Lung (tissue), 12 donors: ENCODE results near the gene MLIP. TPM values are rescaled to one million over a fixed set of nuclear protein-coding genes. Genes with fewer than 3 reads are reported as not detected.

Source experiments
- ATAC-seq: fragments of 200-7000 bp; cut with Tn5 transposase; one replicate; pipeline ENCODE4 v1.9.1; 2020; ENCODE audit warnings: moderate number of reproducible peaks; ENCODE audit not compliant: insufficient read depth, low FRiP score
- DNase-seq, 3 donors: peaks; one replicate each; pipeline ENCODE4 v3.0.0-alpha.2; 2013 to 2017
- H3K27ac ChIP-seq, 2 donors: one replicate each; pipeline ENCODE4 v1.5.1; 2013; ENCODE audit warnings: mild to moderate bottlenecking in 2 of 2, moderate library complexity in 2 of 2, control low read depth in 1 of 2, inconsistent platforms in 1 of 2, low read depth in 1 of 2, low read length in 1 of 2
- H3K27me3 ChIP-seq, 3 donors: one replicate each; pipeline ENCODE4 v1.5.1; 2013; ENCODE audit warnings: low read length in 2 of 3; ENCODE audit not compliant: control insufficient read depth in 3 of 3, insufficient read depth in 3 of 3
- H3K36me3 ChIP-seq, 4 donors: one replicate each; pipeline ENCODE4 v1.5.1; 2013; ENCODE audit warnings: low read length in 4 of 4, mild to moderate bottlenecking in 1 of 4, moderate library complexity in 1 of 4; ENCODE audit not compliant: control insufficient read depth in 4 of 4, insufficient read depth in 4 of 4
- H3K4me1 ChIP-seq, 5 donors: one replicate each; pipeline ENCODE4 v1.5.1; 2013; ENCODE audit warnings: low read length in 5 of 5, mild to moderate bottlenecking in 2 of 5, moderate library complexity in 1 of 5; ENCODE audit not compliant: control insufficient read depth in 5 of 5, insufficient read depth in 5 of 5
- H3K4me3 ChIP-seq: one replicate; pipeline ENCODE4 v1.5.1; 2013; ENCODE audit warnings: mild to moderate bottlenecking, control low read depth, moderate library complexity
- H3K9ac ChIP-seq, 2 donors: one replicate each; pipeline ENCODE4 v1.5.1; 2013; ENCODE audit warnings: low read length in 2 of 2, control low read depth in 1 of 2; ENCODE audit not compliant: insufficient read depth in 1 of 2
- H3K9me3 ChIP-seq, 4 donors: one replicate each; pipeline ENCODE4 v1.5.1; 2013; ENCODE audit warnings: low read length in 3 of 4, mild to moderate bottlenecking in 1 of 4, moderate library complexity in 1 of 4; ENCODE audit not compliant: control insufficient read depth in 4 of 4, insufficient read depth in 3 of 4
- WGBS, 2 donors: extraction: QIAGEN DNeasy Blood & Tissue Kit; methylation state at CpG; one replicate each; pipeline ENCODE4 v1.1.7; 2013; 5-methylcytosine and 5-hydroxymethylcytosine counted together
- polyA plus RNA-seq, 2 donors: library from polyadenylated mRNA; stranded (reverse); fragments of 200-250 nt; gene quantifications; one replicate each; pipeline ENCODE4 v1.2.1, GENCODE V29; 2013
- total RNA-seq, 2 donors: library from RNA; depleted of rRNA in 1 of 2; stranded (reverse); fragments of >200 nt in 1 of 2; gene quantifications; one replicate each; pipeline ENCODE4 v1.2.1, GENCODE V29; 2014 to 2021
- TF ChIP-seq, protein P1 (sequence below): IDR thresholded peaks from 2 replicates; pipeline ENCODE4 v1.5.1; 2012; ENCODE audit warnings: mild to moderate bottlenecking; ENCODE audit errors: control extremely low read depth, extremely low read depth
- donor health status: control.
- donor health status: control.
- donor health status: Bipolar disorder and iron deficiency.
- donor health status: healthy.
- donor health status: DM: yes; HTN: yes; CAD: no.

Gene MLIP
- total and polyA plus RNA-seq, 4 donors: 0.16 to 1.3 (median 0.35) TPM

DNA sequence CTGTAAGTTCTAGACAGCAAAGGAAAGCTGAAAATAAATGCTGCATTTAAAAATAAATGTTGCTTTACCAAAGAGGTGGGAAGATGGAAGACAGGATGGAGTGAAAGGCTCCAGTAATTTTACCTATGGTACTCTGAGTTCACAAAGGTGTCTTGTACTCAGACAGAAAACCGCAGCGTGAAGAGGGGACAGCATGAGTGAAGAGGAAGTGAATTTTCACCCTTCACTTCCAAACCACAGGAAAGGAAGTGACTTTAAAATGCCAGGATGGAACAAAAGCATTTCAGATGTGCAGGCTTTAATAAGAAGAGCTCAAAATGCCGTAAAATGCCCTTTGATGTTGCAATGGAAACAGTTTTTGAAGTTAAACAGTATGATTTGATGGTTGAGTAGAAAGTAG is 105.8 kb downstream of the MLIP start:
- H3K27ac ChIP-seq: no peak overlapping the region
- TF ChIP-seq, protein P1, sequence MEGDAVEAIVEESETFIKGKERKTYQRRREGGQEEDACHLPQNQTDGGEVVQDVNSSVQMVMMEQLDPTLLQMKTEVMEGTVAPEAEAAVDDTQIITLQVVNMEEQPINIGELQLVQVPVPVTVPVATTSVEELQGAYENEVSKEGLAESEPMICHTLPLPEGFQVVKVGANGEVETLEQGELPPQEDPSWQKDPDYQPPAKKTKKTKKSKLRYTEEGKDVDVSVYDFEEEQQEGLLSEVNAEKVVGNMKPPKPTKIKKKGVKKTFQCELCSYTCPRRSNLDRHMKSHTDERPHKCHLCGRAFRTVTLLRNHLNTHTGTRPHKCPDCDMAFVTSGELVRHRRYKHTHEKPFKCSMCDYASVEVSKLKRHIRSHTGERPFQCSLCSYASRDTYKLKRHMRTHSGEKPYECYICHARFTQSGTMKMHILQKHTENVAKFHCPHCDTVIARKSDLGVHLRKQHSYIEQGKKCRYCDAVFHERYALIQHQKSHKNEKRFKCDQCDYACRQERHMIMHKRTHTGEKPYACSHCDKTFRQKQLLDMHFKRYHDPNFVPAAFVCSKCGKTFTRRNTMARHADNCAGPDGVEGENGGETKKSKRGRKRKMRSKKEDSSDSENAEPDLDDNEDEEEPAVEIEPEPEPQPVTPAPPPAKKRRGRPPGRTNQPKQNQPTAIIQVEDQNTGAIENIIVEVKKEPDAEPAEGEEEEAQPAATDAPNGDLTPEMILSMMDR: no peak
- no peaks in the 10 kb centered on the region for H3K4me1 ChIP-seq
- WGBS, 2 donors: 11 to 18% methylated on average over 3 of the region's 3 CpGs
- H3K36me3 ChIP-seq: no peaks in the 10 kb centered on the region
- no peaks in the 10 kb centered on the region for H3K27me3 ChIP-seq
- ATAC-seq (no peak), DNase-seq (no peak)
- H3K9me3 ChIP-seq: no peaks in the 10 kb centered on the region
- no peak overlapping the region for H3K9ac ChIP-seq
- H3K4me3 ChIP-seq: no peak overlapping the region

DNA sequence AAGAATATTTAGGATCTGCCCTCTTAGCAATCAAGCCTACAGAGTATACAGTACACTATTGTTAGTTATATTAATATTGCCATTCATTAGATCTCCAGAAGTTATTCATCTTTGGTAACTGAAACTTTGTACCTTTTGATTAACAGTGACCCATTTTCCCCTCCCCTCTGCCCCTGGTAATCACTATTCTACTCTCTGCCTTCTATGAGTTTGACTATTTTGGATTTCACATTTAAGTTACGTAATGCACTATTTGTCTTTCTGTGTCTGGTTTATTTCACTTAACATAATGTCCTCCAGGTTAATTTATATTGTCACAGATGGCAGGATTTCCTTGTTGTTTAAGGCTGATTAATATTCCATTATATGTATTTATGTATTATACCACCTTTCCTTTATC is 111.0 kb downstream of the MLIP start:
- H3K4me1 ChIP-seq: no peaks in the 10 kb centered on the region
- H3K27ac ChIP-seq: no peak overlapping the region
- WGBS, 2 donors: 89 to 91% methylated on average over 1 of the region's 1 CpG
- H3K36me3 ChIP-seq: no peaks in the 10 kb centered on the region
- ATAC-seq: no peak
- H3K9ac ChIP-seq: no peak overlapping the region
- peaks cover 0 to 2% (median 0%) of the 10 kb centered on the region in 4 donors for H3K9me3 ChIP-seq
- no peak for DNase-seq
- TF ChIP-seq, protein P1: no peak
- H3K4me3 ChIP-seq: no peak overlapping the region
- no peaks in the 10 kb centered on the region for H3K27me3 ChIP-seq

DNA sequence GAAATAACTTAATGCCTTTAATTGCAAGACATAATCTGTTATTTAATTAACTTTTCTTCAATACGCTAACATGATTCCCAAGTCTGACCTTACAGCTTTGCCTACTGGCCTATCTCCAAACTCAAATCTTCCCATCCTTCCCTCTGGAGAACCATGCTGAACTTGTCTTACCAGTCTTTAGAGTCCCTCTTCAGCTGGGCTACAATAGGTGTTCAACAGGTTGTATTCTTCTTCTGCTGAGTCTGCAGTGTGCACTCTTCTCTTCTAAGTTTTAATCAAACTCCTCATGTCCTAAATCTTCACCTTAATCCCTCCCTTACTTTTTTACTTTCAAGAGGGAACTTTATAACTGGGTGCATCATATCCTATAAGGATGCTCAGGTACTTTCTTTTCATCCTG is 121.5 kb downstream of the MLIP start:
- Histone ChIP-seq H3K9me3 (no peaks in the 10 kb centered on the region), H3K27ac (no peak overlapping the region), H3K27me3 (no peaks in the 10 kb centered on the region), H3K4me1 (peaks cover 0 to 9% (median 0%) of the 10 kb centered on the region in 5 donors), H3K4me3 (no peak overlapping the region), H3K36me3 (peaks cover 0 to 3% (median 0%) of the 10 kb centered on the region in 4 donors), H3K9ac (no peak overlapping the region)
- 90 to 94% methylated on average over 1 of the region's 1 CpG for WGBS, 2 donors
- TF ChIP-seq, protein P1: no peak
- ATAC-seq (no peak), DNase-seq (no peak)

DNA sequence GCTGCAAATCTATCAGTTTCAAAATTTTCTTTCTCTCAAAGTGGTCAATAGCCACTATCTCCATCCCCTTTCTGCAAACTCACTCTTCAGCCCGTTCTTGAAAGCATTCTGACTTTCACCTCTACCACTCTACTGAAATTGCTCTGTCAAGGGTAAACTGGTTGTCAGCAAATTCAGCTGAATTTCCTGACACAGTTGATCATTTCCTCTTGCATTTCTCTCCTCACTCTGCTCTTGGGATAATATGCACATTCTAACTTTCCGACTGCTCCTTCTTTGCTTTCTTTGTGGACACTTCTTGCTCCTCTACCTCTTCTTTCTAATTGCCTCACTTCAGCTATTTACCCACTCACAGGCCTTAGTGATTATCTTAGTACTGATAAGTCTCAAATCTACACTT is 123.3 kb downstream of the MLIP start:
- Histone ChIP-seq H3K36me3 (peaks cover 0 to 3% (median 0%) of the 10 kb centered on the region in 4 donors), H3K4me1 (peaks cover 1 to 12% (median 5%) of the 10 kb centered on the region in 5 donors), H3K9ac (no peak overlapping the region), H3K9me3 (no peaks in the 10 kb centered on the region), H3K27me3 (no peaks in the 10 kb centered on the region), H3K4me3 (no peak overlapping the region), H3K27ac (no peak overlapping the region)
- no peak for DNase-seq
- 42 to 48% methylated on average over 2 of the region's 2 CpGs for WGBS, 2 donors
- TF ChIP-seq, protein P1: no peak
- ATAC-seq: no peak
